Neural cell (in vitro differentiated cells): ENCODE results near the gene UPB1. TPM values are rescaled to one million over a fixed set of nuclear protein-coding genes. Genes with fewer than 3 reads are reported as not detected.

ENCODE experiments used
- H2AFZ ChIP-seq: fragments of 200-600, 300-800 bp; sonication (generic), shearing (Covaris generic); 2 replicates; pipeline ENCODE4 v1.6.0; 2014; ENCODE audit warnings: low read depth, mild to moderate bottlenecking, antibody characterized with exemption, low read length, moderate library complexity
- H3F3A ChIP-seq: fragments of 200-600 bp; shearing (Covaris generic); 2 replicates; pipeline ENCODE4 v1.6.1; 2016; ENCODE audit warnings: mild to moderate bottlenecking, moderate library complexity, mixed read lengths, antibody characterized with exemption, low read length; ENCODE audit not compliant: insufficient read depth, poor library complexity, severe bottlenecking
- H3K27ac ChIP-seq: fragments of 200-600, 300-800 bp; sonication (generic), shearing (Covaris generic); 2 replicates; pipeline ENCODE4 v1.5.1; 2014; ENCODE audit warnings: mild to moderate bottlenecking, low read length, moderate library complexity
- H3K27me3 ChIP-seq: fragments of 300-800, 200-600 bp; sonication (generic), shearing (Covaris generic); 2 replicates; pipeline ENCODE4 v1.6.0; 2014; ENCODE audit warnings: mild to moderate bottlenecking, low read depth, low read length, moderate library complexity; ENCODE audit not compliant: insufficient read depth
- H3K36me3 ChIP-seq: fragments of 300-800, 200-600 bp; sonication (generic), shearing (Covaris generic); 2 replicates; pipeline ENCODE4 v1.5.1; 2014; ENCODE audit warnings: mild to moderate bottlenecking, antibody characterized with exemption, low read length, moderate library complexity; ENCODE audit not compliant: insufficient read depth
- H3K4me2 ChIP-seq: fragments of 300-800, 200-600 bp; sonication (generic), shearing (Covaris generic); 2 replicates; pipeline ENCODE4 v1.6.0; 2014; ENCODE audit warnings: mild to moderate bottlenecking, low read length
- H3K4me3 ChIP-seq: fragments of 300-800, 200-600 bp; sonication (generic), shearing (Covaris generic); 2 replicates; pipeline ENCODE4 v1.5.1; 2014; ENCODE audit warnings: mild to moderate bottlenecking, low read length, moderate library complexity
- H3K79me2 ChIP-seq: fragments of 200-600 bp; shearing (Covaris generic); replicated peaks from 2 replicates; pipeline ENCODE4 v1.6.0; 2014; ENCODE audit warnings: mild to moderate bottlenecking, low read length, moderate library complexity; ENCODE audit not compliant: insufficient read depth
- H3K9ac ChIP-seq: fragments of 300-800, 200-600 bp; sonication (generic), shearing (Covaris generic); 2 replicates; pipeline ENCODE4 v1.6.1; 2016; ENCODE audit warnings: mild to moderate bottlenecking, low read length, mixed read lengths
- H3K9me2 ChIP-seq: fragments of 200-600 bp; shearing (Covaris generic); 2 replicates; pipeline ENCODE4 v1.6.1; 2016; ENCODE audit warnings: mild to moderate bottlenecking, low read length, mixed read lengths; ENCODE audit not compliant: insufficient read depth
- H3K9me3 ChIP-seq: fragments of 200-600, 300-800 bp; sonication (generic), shearing (Covaris generic); 2 replicates; pipeline ENCODE4 v1.6.1; 2016; ENCODE audit warnings: mild to moderate bottlenecking, mixed run types, low read length, moderate library complexity, mixed read lengths
- H4K20me1 ChIP-seq: fragments of 200-600 bp; shearing (Covaris generic); 2 replicates; pipeline ENCODE4 v1.6.1; 2016; ENCODE audit warnings: mild to moderate bottlenecking, mixed run types; ENCODE audit not compliant: insufficient read depth
- EP300 ChIP-seq: fragments of 450-650 bp; conservative IDR thresholded peaks from 2 replicates; pipeline ENCODE4 v1.6.1; 2014; ENCODE audit warnings: antibody characterized with exemption, mild to moderate bottlenecking, moderate library complexity; ENCODE audit not compliant: poor library complexity, severe bottlenecking
- EZH2 ChIP-seq: fragments of 200-600, 300-800 bp; shearing (Covaris generic), sonication (generic); IDR thresholded peaks from 2 replicates; pipeline ENCODE4 v1.6.1; 2014; ENCODE audit warnings: antibody characterized with exemption, low read length, borderline replicate concordance, mild to moderate bottlenecking; ENCODE audit not compliant: insufficient read depth, poor library complexity, severe bottlenecking
- MXI1 ChIP-seq: fragments of 450-650 bp; conservative IDR thresholded peaks from 2 replicates; pipeline ENCODE4 v1.6.1; 2014; ENCODE audit warnings: antibody characterized with exemption, mild to moderate bottlenecking; ENCODE audit not compliant: poor library complexity, severe bottlenecking
- POLR2AphosphoS5 ChIP-seq: IDR thresholded peaks from 2 replicates; pipeline ENCODE4 v1.6.1; 2012
- RAD21 ChIP-seq: fragments of 450-650 bp; conservative IDR thresholded peaks from 2 replicates; pipeline ENCODE4 v1.6.1; 2014; ENCODE audit warnings: antibody characterized with exemption, mild to moderate bottlenecking, moderate library complexity
- SMC3 ChIP-seq: fragments of 450-650 bp; conservative IDR thresholded peaks from 2 replicates; pipeline ENCODE4 v1.6.1; 2014; ENCODE audit warnings: antibody characterized with exemption, mild to moderate bottlenecking, moderate library complexity; ENCODE audit not compliant: poor library complexity
- TAF1 ChIP-seq: IDR thresholded peaks from 2 replicates; pipeline ENCODE4 v1.6.1; 2012; ENCODE audit warnings: low read depth
- polyA plus RNA-seq: library from polyadenylated mRNA; depleted of rRNA; stranded (reverse); fragments of >200 nt; gene quantifications from 2 replicates; pipeline ENCODE4 v1.2.3, GENCODE V29; 2014
- TF ChIP-seq, protein P1 (sequence below): fragments of 450-650 bp; IDR thresholded peaks from 2 replicates; pipeline ENCODE4 v1.5.1; 2014; ENCODE audit warnings: antibody characterized with exemption, mild to moderate bottlenecking, moderate library complexity; ENCODE audit not compliant: poor library complexity, severe bottlenecking
- TF ChIP-seq, protein P2 (sequence below): IDR thresholded peaks from 2 replicates; pipeline ENCODE4 v1.6.1; 2012; ENCODE audit warnings: borderline replicate concordance

UPB1 gene
- polyA plus RNA-seq, 1 donor from 2014 or later = 0.12 TPM

DNA sequence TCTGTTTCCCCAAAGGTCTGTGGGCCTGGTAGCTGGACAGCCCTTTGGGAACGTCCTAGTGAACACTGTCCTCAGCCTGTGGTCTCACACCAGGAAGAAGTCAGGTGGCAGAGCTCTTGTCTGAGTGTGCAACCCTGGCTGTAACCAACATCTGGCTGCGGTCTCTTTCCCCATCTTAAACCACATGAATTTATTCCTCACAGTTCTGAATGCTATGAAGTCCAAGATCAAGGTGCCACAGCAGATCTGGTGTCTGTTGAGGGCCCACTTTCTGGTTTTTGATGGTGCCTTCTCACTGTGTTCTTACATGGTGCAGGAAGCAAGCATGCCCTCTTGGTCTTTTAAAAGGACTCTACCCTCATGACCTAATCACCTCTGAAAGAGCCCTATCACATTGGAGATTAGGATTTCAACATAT is 2.7 kb downstream of the UPB1 start:
- no peak overlapping the region for H3K9ac ChIP-seq
- H3K27ac ChIP-seq = no peak overlapping the region
- H4K20me1 ChIP-seq = no peaks in the 10 kb centered on the region
- no peaks in the 10 kb centered on the region for H3K79me2 ChIP-seq
- no peak overlapping the region for H3K4me3 ChIP-seq
- H3K9me2 ChIP-seq = no peaks in the 10 kb centered on the region
- peaks cover 30% of the 10 kb centered on the region for H3K27me3 ChIP-seq
- TF ChIP-seq MXI1 (no peak), EP300 (no peak), POLR2AphosphoS5 (no peak)
- TF ChIP-seq, protein P1, sequence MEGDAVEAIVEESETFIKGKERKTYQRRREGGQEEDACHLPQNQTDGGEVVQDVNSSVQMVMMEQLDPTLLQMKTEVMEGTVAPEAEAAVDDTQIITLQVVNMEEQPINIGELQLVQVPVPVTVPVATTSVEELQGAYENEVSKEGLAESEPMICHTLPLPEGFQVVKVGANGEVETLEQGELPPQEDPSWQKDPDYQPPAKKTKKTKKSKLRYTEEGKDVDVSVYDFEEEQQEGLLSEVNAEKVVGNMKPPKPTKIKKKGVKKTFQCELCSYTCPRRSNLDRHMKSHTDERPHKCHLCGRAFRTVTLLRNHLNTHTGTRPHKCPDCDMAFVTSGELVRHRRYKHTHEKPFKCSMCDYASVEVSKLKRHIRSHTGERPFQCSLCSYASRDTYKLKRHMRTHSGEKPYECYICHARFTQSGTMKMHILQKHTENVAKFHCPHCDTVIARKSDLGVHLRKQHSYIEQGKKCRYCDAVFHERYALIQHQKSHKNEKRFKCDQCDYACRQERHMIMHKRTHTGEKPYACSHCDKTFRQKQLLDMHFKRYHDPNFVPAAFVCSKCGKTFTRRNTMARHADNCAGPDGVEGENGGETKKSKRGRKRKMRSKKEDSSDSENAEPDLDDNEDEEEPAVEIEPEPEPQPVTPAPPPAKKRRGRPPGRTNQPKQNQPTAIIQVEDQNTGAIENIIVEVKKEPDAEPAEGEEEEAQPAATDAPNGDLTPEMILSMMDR = no peak
- no peaks in the 10 kb centered on the region for H3K9me3 ChIP-seq
- H3K4me2 ChIP-seq = no peak overlapping the region
- H3K36me3 ChIP-seq = no peaks in the 10 kb centered on the region
- no peaks in the 10 kb centered on the region for H3F3A ChIP-seq
- no peak overlapping the region for H2AFZ ChIP-seq

DNA sequence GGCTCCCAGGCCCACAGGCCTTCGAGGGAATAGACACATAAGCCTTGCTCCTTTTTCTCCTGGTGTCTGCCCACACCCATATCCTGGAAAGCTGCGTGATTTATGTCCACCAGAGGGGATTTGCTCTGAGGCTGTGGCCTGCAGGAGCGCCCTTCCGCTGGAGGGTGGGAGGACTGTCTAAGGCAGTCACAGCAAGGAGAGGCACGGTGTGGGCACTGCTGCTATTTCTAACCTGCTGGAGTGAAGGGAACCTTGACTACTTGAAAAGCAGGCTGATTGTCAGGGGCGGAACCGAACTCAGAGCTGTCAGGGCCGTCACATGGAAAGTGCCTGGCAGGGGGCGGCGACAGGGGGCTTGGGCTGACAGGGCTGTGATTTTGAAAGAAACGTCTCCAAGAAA is 3.7 kb downstream of the UPB1 start:
- Histone ChIP-seq H3K9me3 (no peaks in the 10 kb centered on the region), H3K4me2 (no peak overlapping the region), H3K9me2 (no peaks in the 10 kb centered on the region), H3K36me3 (no peaks in the 10 kb centered on the region), H3K27me3 (peaks cover 22% of the 10 kb centered on the region), H3K4me3 (no peak overlapping the region), H3F3A (no peaks in the 10 kb centered on the region), H3K79me2 (no peaks in the 10 kb centered on the region), H2AFZ (no peak overlapping the region), H3K27ac (no peak overlapping the region), H3K9ac (no peak overlapping the region), H4K20me1 (no peaks in the 10 kb centered on the region)
- no peak for TF ChIP-seq RAD21
- TF ChIP-seq, protein P1 = no peak

DNA sequence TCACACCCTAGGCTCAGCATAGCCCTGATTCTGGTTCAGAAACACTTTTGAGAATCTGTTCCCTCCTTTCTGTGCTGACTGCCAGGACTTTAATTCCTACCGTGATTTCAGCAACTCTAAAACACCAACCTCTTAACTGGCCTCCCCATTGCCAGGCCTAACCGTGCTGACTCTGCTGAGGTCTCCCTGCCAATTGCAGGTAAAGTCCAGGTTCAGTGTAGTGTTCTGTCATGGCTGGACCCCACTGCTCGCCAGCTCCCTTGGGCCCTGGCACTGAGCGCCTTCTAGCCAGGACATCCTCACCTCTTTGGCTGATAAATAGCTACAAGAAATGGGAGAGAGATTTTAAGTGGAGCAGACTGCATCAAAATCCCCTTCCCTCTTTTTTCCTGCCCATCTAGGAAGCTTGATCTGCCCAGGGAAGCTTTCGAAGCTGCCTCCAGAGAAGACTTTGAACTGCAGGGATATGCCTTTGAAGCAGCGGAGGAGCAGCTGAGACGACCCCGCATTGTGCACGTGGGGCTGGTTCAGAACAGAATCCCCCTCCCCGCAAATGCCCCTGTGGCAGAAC is 4.7 kb downstream of the UPB1 start:
- Histone ChIP-seq H3K9me3 (no peaks in the 10 kb centered on the region), H3F3A (no peaks in the 10 kb centered on the region), H3K9ac (no peak overlapping the region), H3K9me2 (no peaks in the 10 kb centered on the region), H3K79me2 (no peaks in the 10 kb centered on the region), H2AFZ (no peak overlapping the region), H4K20me1 (no peaks in the 10 kb centered on the region), H3K27ac (no peak overlapping the region), H3K4me3 (no peak overlapping the region), H3K36me3 (no peaks in the 10 kb centered on the region), H3K4me2 (no peak overlapping the region), H3K27me3 (peaks cover 13% of the 10 kb centered on the region)
- TF ChIP-seq EZH2 (no peak), TAF1 (no peak), POLR2AphosphoS5 (no peak), MXI1 (no peak), EP300 (no peak), SMC3 (no peak), RAD21 (no peak)
- TF ChIP-seq, protein P1 = no peak
- TF ChIP-seq, protein P2, sequence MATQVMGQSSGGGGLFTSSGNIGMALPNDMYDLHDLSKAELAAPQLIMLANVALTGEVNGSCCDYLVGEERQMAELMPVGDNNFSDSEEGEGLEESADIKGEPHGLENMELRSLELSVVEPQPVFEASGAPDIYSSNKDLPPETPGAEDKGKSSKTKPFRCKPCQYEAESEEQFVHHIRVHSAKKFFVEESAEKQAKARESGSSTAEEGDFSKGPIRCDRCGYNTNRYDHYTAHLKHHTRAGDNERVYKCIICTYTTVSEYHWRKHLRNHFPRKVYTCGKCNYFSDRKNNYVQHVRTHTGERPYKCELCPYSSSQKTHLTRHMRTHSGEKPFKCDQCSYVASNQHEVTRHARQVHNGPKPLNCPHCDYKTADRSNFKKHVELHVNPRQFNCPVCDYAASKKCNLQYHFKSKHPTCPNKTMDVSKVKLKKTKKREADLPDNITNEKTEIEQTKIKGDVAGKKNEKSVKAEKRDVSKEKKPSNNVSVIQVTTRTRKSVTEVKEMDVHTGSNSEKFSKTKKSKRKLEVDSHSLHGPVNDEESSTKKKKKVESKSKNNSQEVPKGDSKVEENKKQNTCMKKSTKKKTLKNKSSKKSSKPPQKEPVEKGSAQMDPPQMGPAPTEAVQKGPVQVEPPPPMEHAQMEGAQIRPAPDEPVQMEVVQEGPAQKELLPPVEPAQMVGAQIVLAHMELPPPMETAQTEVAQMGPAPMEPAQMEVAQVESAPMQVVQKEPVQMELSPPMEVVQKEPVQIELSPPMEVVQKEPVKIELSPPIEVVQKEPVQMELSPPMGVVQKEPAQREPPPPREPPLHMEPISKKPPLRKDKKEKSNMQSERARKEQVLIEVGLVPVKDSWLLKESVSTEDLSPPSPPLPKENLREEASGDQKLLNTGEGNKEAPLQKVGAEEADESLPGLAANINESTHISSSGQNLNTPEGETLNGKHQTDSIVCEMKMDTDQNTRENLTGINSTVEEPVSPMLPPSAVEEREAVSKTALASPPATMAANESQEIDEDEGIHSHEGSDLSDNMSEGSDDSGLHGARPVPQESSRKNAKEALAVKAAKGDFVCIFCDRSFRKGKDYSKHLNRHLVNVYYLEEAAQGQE = no peak
